Epithelial cell of esophagus (primary cell): ENCODE results near the gene DKK3.

Experiments used
- DNase-seq: peaks from one replicate; pipeline ENCODE4 v3.0.0; 2010; ENCODE audit warnings: low read depth
- H3K4me3 ChIP-seq: 2 replicates; pipeline ENCODE4 v1.5.1; 2011; ENCODE audit warnings: mild to moderate bottlenecking, low read length, control low read depth
- CTCF ChIP-seq: IDR thresholded peaks from 2 replicates; pipeline ENCODE4 v1.5.1; 2011; ENCODE audit warnings: low read depth, mild to moderate bottlenecking, low read length, control low read depth, inconsistent platforms; ENCODE audit not compliant: insufficient read depth; ENCODE audit errors: missing control alignments

Gene DKK3

GRCh38 chr11:12050470-12051286, 42.3 kb upstream of the DKK3 start:
- TF ChIP-seq CTCF, result no peak
- no peak for DNase-seq
- no peak overlapping the region for H3K4me3 ChIP-seq

GRCh38 chr11:12048936-12049790, 40.7 kb upstream of the DKK3 start:
- DNase-seq, result peak; percentile 57
- H3K4me3 ChIP-seq, result no peak overlapping the region
- no peak for TF ChIP-seq CTCF

GRCh38 chr11:12046636-12047236, 38.3 kb upstream of the DKK3 start:
- DNase-seq, result no peak
- no peak for TF ChIP-seq CTCF
- no peak overlapping the region for H3K4me3 ChIP-seq

- TF ChIP-seq CTCF, result no peak
- no peak overlapping the region for H3K4me3 ChIP-seq
- DNase-seq, result peak; percentile 32
These were observed 37.6 kb upstream of the DKK3 start for GRCh38 chr11:12045914-12046635.

GRCh38 chr11:12044799-12045198, 36.4 kb upstream of the DKK3 start:
- DNase-seq, result no peak
- H3K4me3 ChIP-seq, result no peak overlapping the region
- TF ChIP-seq CTCF, result no peak

- peak; percentile 81 for TF ChIP-seq CTCF
- H3K4me3 ChIP-seq, result no peak overlapping the region
- DNase-seq, result peak; percentile 95
These were observed 35.7 kb upstream of the DKK3 start for GRCh38 chr11:12043959-12044791.
